ENCODE results near the gene ARL15. TPM values are rescaled to one million over a fixed set of nuclear protein-coding genes. Genes with fewer than 3 reads are reported as not detected.

Gene ARL15
- total and polyA plus RNA-seq, 2 of the 4 experiments (the other 2 are of a cell fraction) = 7.3 to 19.2 TPM

DNA sequence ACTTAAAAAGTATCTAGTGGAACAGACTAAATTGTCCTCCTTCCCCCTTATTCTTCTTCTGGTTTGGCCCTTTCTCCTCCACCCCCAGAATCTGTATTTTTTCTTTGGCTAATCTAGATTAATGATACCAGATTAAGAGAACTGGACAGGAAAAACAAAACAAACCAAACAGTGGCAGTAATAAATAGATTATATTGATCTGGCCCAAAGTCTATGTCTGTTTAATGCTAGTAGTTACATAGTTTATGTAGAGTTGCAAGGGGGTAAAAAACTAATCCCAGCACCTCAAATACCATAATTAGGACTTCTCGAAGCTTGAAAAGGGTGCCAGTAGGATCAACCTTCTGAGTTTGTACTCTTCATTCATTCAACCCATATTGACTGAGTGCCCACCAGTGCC, 104.5 kb downstream of the ARL15 start:
- dilution Hi-C loops (cut with HindIII; ENCODE audit: low sequenced_read_pairs, unreplicated experiment) = no loop called here

More for the DNA sequence above, 104.5 kb downstream of the ARL15 start:
- H2BK5ac ChIP-seq (ENCODE audit: low read depth, low read length, poor library complexity, severe bottlenecking) = no peak overlapping the region
- ChIA-PET POLR2A (ENCODE audit: unreplicated experiment) (no interaction called here), CTCF (no interaction called here)
- H3K4me1 ChIP-seq (ENCODE audit: control insufficient read depth, insufficient read depth, low read length) = no peaks in the 10 kb centered on the region
- no peak overlapping the region for H2AFZ ChIP-seq (replicated peaks; ENCODE audit: low read length, poor library complexity)
- H3K56ac ChIP-seq (ENCODE audit: extremely low read depth, insufficient read depth, low read length) = no peak overlapping the region
- in situ Hi-C loops (cut with MboI; ENCODE audit: low sequenced_read_pairs) (loop anchor here (25.0 kb wide), 1 partner anchor 1244 kb away; no protein-coding TSS in a partner anchor), intact Hi-C loops (cut with micrococcal nuclease) (no loop called here)
- ATAC-seq (ENCODE audit: low read depth) (no peak), DNase-seq (no peak)
- TF ChIP-seq NFE2L2 (IDR thresholded peaks at IDR 0.05; ENCODE audit: low read depth, low read length) = no peak
- no peak for TF ChIP-seq FOS (IDR thresholded peaks at IDR 0.05; ENCODE audit: low read depth, low read length)
- no peak for TF ChIP-seq RAD21 (IDR thresholded peaks at IDR 0.05; ENCODE audit: low read length)
- TF ChIP-seq POLR2A (IDR thresholded peaks at IDR 0.05; ENCODE audit: low read depth, low read length) = no peak
- TF ChIP-seq RCOR1 (IDR thresholded peaks at IDR 0.05; ENCODE audit: insufficient replicate concordance, low read length) = no peak
- TF ChIP-seq, protein P1, sequence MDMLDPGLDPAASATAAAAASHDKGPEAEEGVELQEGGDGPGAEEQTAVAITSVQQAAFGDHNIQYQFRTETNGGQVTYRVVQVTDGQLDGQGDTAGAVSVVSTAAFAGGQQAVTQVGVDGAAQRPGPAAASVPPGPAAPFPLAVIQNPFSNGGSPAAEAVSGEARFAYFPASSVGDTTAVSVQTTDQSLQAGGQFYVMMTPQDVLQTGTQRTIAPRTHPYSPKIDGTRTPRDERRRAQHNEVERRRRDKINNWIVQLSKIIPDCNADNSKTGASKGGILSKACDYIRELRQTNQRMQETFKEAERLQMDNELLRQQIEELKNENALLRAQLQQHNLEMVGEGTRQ (IDR thresholded peaks at IDR 0.05; ENCODE audit: low read depth, low read length) = no peak
- no peak for TF ChIP-seq MAFK (IDR thresholded peaks at IDR 0.05; ENCODE audit: low read depth, low read length)
- no peak for TF ChIP-seq SMC3 (IDR thresholded peaks at IDR 0.05; ENCODE audit: low read depth, low read length)
- TF ChIP-seq MAZ (IDR thresholded peaks at IDR 0.05; ENCODE audit: borderline replicate concordance, low read depth, low read length) = no peak
- no peak for TF ChIP-seq RFX5 (IDR thresholded peaks at IDR 0.05; ENCODE audit: low read depth, low read length)
- no peak for TF ChIP-seq BHLHE40 (IDR thresholded peaks at IDR 0.05; ENCODE audit: low read depth, low read length)
- TF ChIP-seq, protein P2, sequence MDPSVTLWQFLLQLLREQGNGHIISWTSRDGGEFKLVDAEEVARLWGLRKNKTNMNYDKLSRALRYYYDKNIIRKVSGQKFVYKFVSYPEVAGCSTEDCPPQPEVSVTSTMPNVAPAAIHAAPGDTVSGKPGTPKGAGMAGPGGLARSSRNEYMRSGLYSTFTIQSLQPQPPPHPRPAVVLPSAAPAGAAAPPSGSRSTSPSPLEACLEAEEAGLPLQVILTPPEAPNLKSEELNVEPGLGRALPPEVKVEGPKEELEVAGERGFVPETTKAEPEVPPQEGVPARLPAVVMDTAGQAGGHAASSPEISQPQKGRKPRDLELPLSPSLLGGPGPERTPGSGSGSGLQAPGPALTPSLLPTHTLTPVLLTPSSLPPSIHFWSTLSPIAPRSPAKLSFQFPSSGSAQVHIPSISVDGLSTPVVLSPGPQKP (IDR thresholded peaks at IDR 0.05; ENCODE audit: borderline replicate concordance, low read depth, low read length) = no peak
- no peaks in the 10 kb centered on the region for H4K20me1 ChIP-seq (ENCODE audit: insufficient read depth, low read length)
- no peak overlapping the region for H3K23ac ChIP-seq (ENCODE audit: low read depth, low read length)
- H4K8ac ChIP-seq (ENCODE audit: low read depth in 2 of 2, low read length in 2 of 2) = no peak overlapping the region
- no TSS peak for BruUV-seq (replicated peaks)
- H3K27me3 ChIP-seq (ENCODE audit: control insufficient read depth, insufficient read depth, low read length) = no peaks in the 10 kb centered on the region
- no peak overlapping the region for H2BK120ac ChIP-seq (ENCODE audit: low read depth, low read length)
- H3K27ac ChIP-seq (ENCODE audit: insufficient read depth, low read length) = no peak overlapping the region
- no peak overlapping the region for H2AK9ac ChIP-seq (replicated peaks; ENCODE audit: low read depth, low read length, poor library complexity)
- H3K14ac ChIP-seq (replicated peaks; ENCODE audit: low read depth, low read length) = no peak overlapping the region
- H3K4ac ChIP-seq (ENCODE audit: low read depth, low read length) = no peak overlapping the region
- no peak overlapping the region for H3K4me3 ChIP-seq (ENCODE audit: insufficient read depth, low read depth, low read length)
- H3K18ac ChIP-seq (ENCODE audit: low read depth, low read length) = no peak overlapping the region
- WGBS, 2 experiments (ENCODE audit: extremely low coverage in 2 of 2, insufficient read length in 1 of 2) = no CpG with 5 or more reads among the region's 1 CpG
- no peaks in the 10 kb centered on the region for H3K9me1 ChIP-seq (ENCODE audit: insufficient read depth, low read length)
- no peak overlapping the region for H2BK20ac ChIP-seq (ENCODE audit: low read depth, low read length)
- H3K79me1 ChIP-seq (ENCODE audit: low read depth in 1 of 2, low read length in 2 of 2) = peaks cover 0 to 4% of the 10 kb centered on the region in 2 experiments; a peak in 1 of 4 replicates
- no peak overlapping the region for H2AK5ac ChIP-seq (ENCODE audit: low read depth, low read length)
- H3K9ac ChIP-seq (ENCODE audit: low read depth, low read length) = no peak overlapping the region
- no peaks in the 10 kb centered on the region for H3K36me3 ChIP-seq (ENCODE audit: control insufficient read depth, insufficient read depth, low read length)
- H3K9me3 ChIP-seq (ENCODE audit: control insufficient read depth, insufficient read depth, low read length) = peaks cover 2% of the 10 kb centered on the region; the same call in 1 of the 2 replicates
- H4K5ac ChIP-seq (ENCODE audit: low read depth, low read length) = no peak overlapping the region
- H4K91ac ChIP-seq (ENCODE audit: insufficient read depth, low read depth, low read length) = no peak overlapping the region
- no peak overlapping the region for H3K4me2 ChIP-seq (ENCODE audit: low read depth, low read length)
- no peak overlapping the region for H2BK15ac ChIP-seq (ENCODE audit: low read depth, low read length)
